Ovary (tissue), 9 donors: Measurements from ENCODE around the gene RALGPS1. TPM values are rescaled to one million over a fixed set of nuclear protein-coding genes. Genes with fewer than 3 reads are reported as not detected.

Source experiments
- DNase-seq, 5 donors: peaks; one replicate each; pipeline ENCODE4 v3.0.0-alpha.2; 2019 to 2020
- H3K27ac ChIP-seq, 2 donors: fragments of 200-600 bp; one replicate each; pipeline versions ENCODE4 v1.5.1 to v1.8.0; 2019 to 2022
- H3K27me3 ChIP-seq: fragments of 200-600 bp; one replicate; pipeline ENCODE4 v1.8.0; 2022
- H3K36me3 ChIP-seq: fragments of 200-600 bp; sonication (generic); one replicate; pipeline ENCODE4 v1.5.1; 2019
- H3K4me1 ChIP-seq: one replicate; pipeline ENCODE4 v1.8.1; 2013; ENCODE audit warnings: mild to moderate bottlenecking, moderate library complexity; ENCODE audit not compliant: insufficient read depth
- H3K4me3 ChIP-seq: fragments of 200-600 bp; sonication (generic); one replicate; pipeline ENCODE4 v1.5.1; 2017
- H3K9me3 ChIP-seq, 2 donors: fragments of 200-600 bp in 1 of 2; sonication (generic) in 1 of 2; one replicate each; pipeline versions ENCODE4 v1.5.1 to v1.8.1; 2013 to 2019; ENCODE audit warnings: mild to moderate bottlenecking in 1 of 2, moderate library complexity in 1 of 2
- EP300 ChIP-seq: sonication (generic); formaldehyde crosslinking; IDR thresholded peaks from one replicate; pipeline ENCODE4 v1.6.1; 2017; ENCODE audit warnings: antibody characterized with exemption
- POLR2A ChIP-seq: fragments of 450-650 bp; IDR thresholded peaks from one replicate; pipeline ENCODE4 v1.6.1; 2017; ENCODE audit warnings: antibody characterized with exemption, mild to moderate bottlenecking, moderate library complexity
- WGBS, 3 donors: extraction: QIAGEN DNeasy Blood & Tissue Kit in 1 of 3; methylation state at CpG; one replicate each; pipeline versions ENCODE4 v1.1.5 to v1.1.7; 2013 to 2017; 5-methylcytosine and 5-hydroxymethylcytosine counted together
- intact Hi-C, 4 donors: fragments of 100-400 bp; cut with DNase I; formaldehyde crosslinking; loops; one replicate each; pipeline versions ENCODE4 v1.11.0 to v1.15.1; 2022 to 2023
- polyA plus RNA-seq, 2 donors: library from polyadenylated mRNA; stranded (reverse); fragments of 200-250 nt in 1 of 2; fragments of 350-450 nt in 1 of 2; fragmentation: Illumina TruSeq in 1 of 2; extraction: RNeasy Lipid Tissue Mini Kit (QIAGEN cat#74804) in 1 of 2; gene quantifications; one replicate each; pipeline ENCODE4 v1.2.3, GENCODE V29; 2013 to 2014
- total RNA-seq, 7 donors: library from RNA; depleted of rRNA in 2 of 7; stranded (reverse); fragments of >200 nt in 2 of 7; fragmentation: NEBNext Ultra II Directional in 3 of 7; extraction: Animal tissue kit (Norgen Biotek cat#: 25700) in 3 of 7; gene quantifications; one replicate each; pipeline versions ENCODE4 v1.1.0 to v1.2.4, GENCODE V29; 2016 to 2023
- TF ChIP-seq, protein P1 (sequence below), 3 donors: fragments of 450-650 bp in 2 of 3; fragments of 200-600 bp in 1 of 3; IDR thresholded peaks; one replicate each; pipeline versions ENCODE4 v1.5.1 to v1.8.0; 2016 to 2022; ENCODE audit warnings: antibody characterized with exemption in 3 of 3, mild to moderate bottlenecking in 1 of 3
- donor health status: DM: no; HTN: no; CAD: no; lungs with moderate emphysema.
- donor health status: DM: no; HTN: no; CAD: no.
- donor health status: Bipolar disorder and iron deficiency.
- donor health status: DM: yes; HTN: yes; CAD: no.
- donor health status: DM: no; HTN: no; CAD: no.
- donor health status: DM: yes; HTN: yes; CAD: no.

The RALGPS1 gene
- total and polyA plus RNA-seq, 9 donors: 2.3 to 13.1 (median 6.9) TPM

DNA sequence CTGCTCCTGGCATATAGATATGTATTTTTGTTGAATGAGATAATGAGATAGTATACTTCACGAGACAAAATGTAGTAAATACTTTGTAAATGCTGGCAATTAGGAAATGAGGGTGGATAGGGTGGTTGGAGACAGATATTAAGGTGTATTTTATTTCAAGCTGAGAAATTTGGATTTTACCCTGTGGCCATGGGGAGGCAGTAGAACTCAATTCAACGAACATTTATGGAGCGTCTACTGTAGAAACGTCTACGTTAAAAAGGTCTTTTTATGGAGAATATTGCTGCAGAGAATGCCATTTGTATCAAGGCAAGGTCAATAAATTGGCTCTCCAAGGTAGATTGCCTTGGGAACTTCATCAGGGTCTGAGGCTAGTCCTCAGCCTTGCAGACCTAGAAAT lies 21.5 kb upstream of the RALGPS1 start:
- TF ChIP-seq, protein P1, sequence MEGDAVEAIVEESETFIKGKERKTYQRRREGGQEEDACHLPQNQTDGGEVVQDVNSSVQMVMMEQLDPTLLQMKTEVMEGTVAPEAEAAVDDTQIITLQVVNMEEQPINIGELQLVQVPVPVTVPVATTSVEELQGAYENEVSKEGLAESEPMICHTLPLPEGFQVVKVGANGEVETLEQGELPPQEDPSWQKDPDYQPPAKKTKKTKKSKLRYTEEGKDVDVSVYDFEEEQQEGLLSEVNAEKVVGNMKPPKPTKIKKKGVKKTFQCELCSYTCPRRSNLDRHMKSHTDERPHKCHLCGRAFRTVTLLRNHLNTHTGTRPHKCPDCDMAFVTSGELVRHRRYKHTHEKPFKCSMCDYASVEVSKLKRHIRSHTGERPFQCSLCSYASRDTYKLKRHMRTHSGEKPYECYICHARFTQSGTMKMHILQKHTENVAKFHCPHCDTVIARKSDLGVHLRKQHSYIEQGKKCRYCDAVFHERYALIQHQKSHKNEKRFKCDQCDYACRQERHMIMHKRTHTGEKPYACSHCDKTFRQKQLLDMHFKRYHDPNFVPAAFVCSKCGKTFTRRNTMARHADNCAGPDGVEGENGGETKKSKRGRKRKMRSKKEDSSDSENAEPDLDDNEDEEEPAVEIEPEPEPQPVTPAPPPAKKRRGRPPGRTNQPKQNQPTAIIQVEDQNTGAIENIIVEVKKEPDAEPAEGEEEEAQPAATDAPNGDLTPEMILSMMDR (IDR thresholded peaks at IDR 0.05): no peak
- TF ChIP-seq EP300: no peak
- TF ChIP-seq POLR2A: no peak
- WGBS, 3 donors: 33 to 42% (median 35%) methylated on average over 5 of the region's 5 CpGs
- Histone ChIP-seq H3K4me3 (no peak overlapping the region), H3K36me3 (no peaks in the 10 kb centered on the region), H3K27me3 (no peaks in the 10 kb centered on the region), H3K4me1 (no peaks in the 10 kb centered on the region), H3K27ac (no peak overlapping the region), H3K9me3 (no peaks in the 10 kb centered on the region)
- intact Hi-C loops: no loop called here
- no peak for DNase-seq

GRCh38 chr9:126894052-126894603 lies 20.5 kb upstream of the RALGPS1 start:
- Histone ChIP-seq H3K4me1 (no peaks in the 10 kb centered on the region), H3K36me3 (no peaks in the 10 kb centered on the region), H3K27ac (no peak overlapping the region), H3K4me3 (no peak overlapping the region), H3K9me3 (no peaks in the 10 kb centered on the region), H3K27me3 (no peaks in the 10 kb centered on the region)
- intact Hi-C loops: no loop called here
- no peak for TF ChIP-seq EP300
- no peak for TF ChIP-seq POLR2A
- TF ChIP-seq, protein P1 (IDR thresholded peaks at IDR 0.05): no peak
- WGBS, 3 donors: 74 to 82% (median 76%) methylated on average over 4 of the region's 4 CpGs
- DNase-seq: no peak

GRCh38 chr9:126902210-126902609 lies 12.4 kb upstream of the RALGPS1 start:
- Histone ChIP-seq H3K4me3 (no peak overlapping the region), H3K4me1 (no peaks in the 10 kb centered on the region), H3K9me3 (no peaks in the 10 kb centered on the region), H3K27me3 (no peaks in the 10 kb centered on the region), H3K36me3 (no peaks in the 10 kb centered on the region), H3K27ac (no peak overlapping the region)
- TF ChIP-seq, protein P1 (IDR thresholded peaks at IDR 0.05): no peak
- TF ChIP-seq EP300 (no peak), POLR2A (no peak)
- 15 to 27% (median 20%) methylated on average over 3 of the region's 3 CpGs for WGBS, 3 donors
- intact Hi-C loops: no loop called here
- DNase-seq: no peak

GRCh38 chr9:126904586-126904985 lies 10.0 kb upstream of the RALGPS1 start:
- Histone ChIP-seq H3K4me1 (no peaks in the 10 kb centered on the region), H3K4me3 (no peak overlapping the region), H3K9me3 (no peaks in the 10 kb centered on the region), H3K27ac (no peak overlapping the region), H3K27me3 (no peaks in the 10 kb centered on the region), H3K36me3 (no peaks in the 10 kb centered on the region)
- intact Hi-C loops: no loop called here
- WGBS, 3 donors: 86 to 98% (median 94%) methylated on average over 3 of the region's 3 CpGs
- no peak for DNase-seq
- TF ChIP-seq, protein P1 (IDR thresholded peaks at IDR 0.05): no peak
- no peak for TF ChIP-seq POLR2A
- TF ChIP-seq EP300: no peak
